GM23338 (cell line): ENCODE data around the gene ANKRD1. TPM values are rescaled to one million over a fixed set of nuclear protein-coding genes. Genes with fewer than 3 reads are reported as not detected.
"Not testable (repeated sequence)": the region's sequence is repeated elsewhere in the genome, so short reads cannot be mapped to it uniquely, and the experiment has no call there.

ENCODE experiments used
- ATAC-seq: fragments of 200-7000 bp; cut with Tn5 transposase; 3 replicates; pipeline ENCODE4 v1.9.1; 2020
- DNase-seq: peaks from one replicate; pipeline ENCODE4 v3.0.0-alpha.2; 2015; ENCODE audit warnings: low spot score
- H2AFZ ChIP-seq: fragments of 200-600 bp; sonication (generic); 2 replicates; pipeline ENCODE4 v1.8.0; 2016; ENCODE audit warnings: antibody characterized with exemption, mild to moderate bottlenecking, moderate library complexity
- H3F3A ChIP-seq: fragments of 200-600 bp; sonication (generic); replicated peaks from 2 replicates; pipeline ENCODE4 v1.8.0; 2017; ENCODE audit warnings: antibody characterized with exemption, mixed run types, low read depth
- H3K27ac ChIP-seq: fragments of 200-600 bp; sonication (generic); 2 replicates; pipeline ENCODE4 v1.6.1; 2016; ENCODE audit warnings: low read depth
- H3K27me3 ChIP-seq: fragments of 200-600 bp; sonication (generic); 2 replicates; pipeline ENCODE4 v1.8.0; 2016; ENCODE audit warnings: mild to moderate bottlenecking, mixed run types, moderate library complexity; ENCODE audit not compliant: insufficient read depth
- H3K36me3 ChIP-seq: fragments of 200-600 bp; sonication (generic); 2 replicates; pipeline ENCODE4 v1.8.0; 2016; ENCODE audit warnings: mild to moderate bottlenecking; ENCODE audit not compliant: insufficient read depth
- H3K4me1 ChIP-seq: fragments of 200-600 bp; sonication (generic); 2 replicates; pipeline ENCODE4 v1.8.0; 2016; ENCODE audit warnings: mild to moderate bottlenecking, moderate library complexity; ENCODE audit not compliant: insufficient read depth
- H3K4me2 ChIP-seq: fragments of 200-600 bp; sonication (generic); 2 replicates; pipeline ENCODE4 v1.7.1; 2017; ENCODE audit warnings: mixed run types
- H3K4me3 ChIP-seq: fragments of 200-600 bp; sonication (generic); 2 replicates; pipeline ENCODE4 v1.6.1; 2016; ENCODE audit warnings: mixed run types
- H3K79me2 ChIP-seq: fragments of 200-600 bp; sonication (generic); replicated peaks from 2 replicates; pipeline ENCODE4 v1.8.0; 2017; ENCODE audit warnings: mild to moderate bottlenecking; ENCODE audit not compliant: insufficient read depth
- H3K9me2 ChIP-seq: fragments of 200-600 bp; sonication (generic); 2 replicates; pipeline ENCODE4 v1.8.0; 2017; ENCODE audit not compliant: insufficient read depth
- H4K20me1 ChIP-seq: fragments of 200-600 bp; sonication (generic); replicated peaks from 2 replicates; pipeline ENCODE4 v1.8.0; 2017; ENCODE audit warnings: mild to moderate bottlenecking; ENCODE audit not compliant: insufficient read depth
- H3K27ac Mint-ChIP-seq: 2 replicates; pipeline ENCODE4 v1.8.0; 2020; ENCODE audit warnings: inconsistent platforms, mild to moderate bottlenecking, moderate library complexity, mixed read lengths
- H3K27me3 Mint-ChIP-seq: 3 replicates; pipeline ENCODE4 v1.8.0; 2022; ENCODE audit warnings: low read depth, mild to moderate bottlenecking, moderate library complexity, mixed read lengths, inconsistent platforms; ENCODE audit not compliant: insufficient read depth, poor library complexity
- H3K36me3 Mint-ChIP-seq: 3 replicates; pipeline ENCODE4 v1.8.0; 2021; ENCODE audit warnings: low read depth, mild to moderate bottlenecking, inconsistent platforms, moderate library complexity, mixed read lengths
- H3K4me1 Mint-ChIP-seq: 3 replicates; pipeline ENCODE4 v1.8.0; 2020; ENCODE audit warnings: mild to moderate bottlenecking, inconsistent platforms, mixed read lengths
- H3K4me3 Mint-ChIP-seq: 3 replicates; pipeline ENCODE4 v1.8.0; 2021; ENCODE audit warnings: moderate library complexity, mild to moderate bottlenecking, inconsistent platforms, mixed read lengths
- H3K9me3 Mint-ChIP-seq: 3 replicates; pipeline ENCODE4 v1.8.0; 2020; ENCODE audit warnings: moderate library complexity, mild to moderate bottlenecking, inconsistent platforms, mixed read lengths
- CREB1 ChIP-seq: fragments of 250-450 bp; sonication (Bioruptor Pico); IDR thresholded peaks from 2 replicates; pipeline ENCODE4 v1.5.0; 2020; ENCODE audit warnings: low read depth, mild to moderate bottlenecking, moderate library complexity
- JUNB ChIP-seq: IDR thresholded peaks from one replicate; pipeline ENCODE4 v1.6.1; 2016; ENCODE audit warnings: antibody characterized with exemption; ENCODE audit not compliant: unreplicated experiment
- POLR2AphosphoS5 ChIP-seq: IDR thresholded peaks from 2 replicates; pipeline ENCODE4 v1.6.1; 2016; ENCODE audit warnings: antibody characterized with exemption, low read depth
- ZNF114 ChIP-seq: fragments of 250-450 bp; sonication (Bioruptor Pico); IDR thresholded peaks from 2 replicates; pipeline ENCODE4 v1.5.0; 2020; ENCODE audit warnings: mild to moderate bottlenecking, moderate library complexity
- polyA plus RNA-seq: library from polyadenylated mRNA; unstranded; fragments of >200 nt; fragmentation: Nextera tagmentation; extraction: Ambion mirVana; gene quantifications from 2 replicates; pipeline ENCODE4 v1.2.1, GENCODE V29; 2016
- total RNA-seq: library from RNA; depleted of rRNA; stranded (reverse); fragments of >200 nt; shearing (Covaris generic); gene quantifications from 2 replicates; pipeline ENCODE4 v1.2.3, GENCODE V29; 2014
- TF ChIP-seq, protein P1 (sequence below), 2 experiments: fragments of 200-600 bp in 1 of 2; sonication (generic) in 1 of 2; conservative IDR thresholded peaks; 2 replicates each; pipeline versions ENCODE4 v1.5.1 to v1.6.1; 2016 to 2017; ENCODE audit warnings: antibody characterized with exemption in 2 of 2, low read depth in 2 of 2, mild to moderate bottlenecking in 2 of 2, moderate library complexity in 1 of 2
- TF ChIP-seq, protein P2 (sequence below): fragments of 250-450 bp; sonication (Bioruptor Pico); IDR thresholded peaks from 2 replicates; pipeline ENCODE4 v1.5.0; 2020; ENCODE audit warnings: mild to moderate bottlenecking, moderate library complexity
- TF ChIP-seq, protein P3 (sequence below): IDR thresholded peaks from one replicate; pipeline ENCODE4 v1.6.1; 2018; ENCODE audit warnings: antibody characterized with exemption; ENCODE audit not compliant: unreplicated experiment

The ANKRD1 gene
- total and polyA plus RNA-seq, 2 experiments from 2014 or later = 0.10 TPM; not detected in 1

DNA sequence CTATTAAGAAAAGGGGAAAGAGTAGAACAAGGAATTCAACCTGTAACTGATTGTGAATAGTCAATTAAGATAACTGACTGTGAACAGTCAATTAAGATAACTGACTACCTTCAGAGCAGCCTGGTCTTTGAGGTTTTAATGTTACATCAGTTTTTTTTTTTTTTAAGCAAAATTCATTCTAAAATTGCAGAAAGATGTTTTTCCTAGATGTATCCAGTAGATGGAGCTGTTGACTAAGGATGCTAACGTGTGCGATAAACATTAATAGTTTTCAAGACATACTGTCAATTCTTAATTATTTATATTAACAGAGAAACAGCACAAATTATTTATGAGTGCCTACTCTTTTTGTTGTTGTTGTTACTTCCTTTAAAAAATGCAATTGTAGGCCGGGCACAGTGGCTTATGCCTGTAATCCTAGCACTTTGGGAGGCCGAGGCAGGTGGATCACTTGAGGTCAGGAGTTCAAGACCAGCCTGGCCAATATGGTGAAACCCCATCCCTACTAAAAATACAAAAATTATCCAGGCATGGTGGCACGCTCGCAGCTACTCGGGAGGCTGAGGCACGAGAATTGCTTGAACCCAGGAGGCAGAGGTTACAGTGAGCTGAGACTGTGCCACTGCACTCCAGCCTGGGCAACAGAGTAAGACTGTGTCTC, 40.7 kb downstream of the ANKRD1 start:
- H3K36me3 ChIP-seq = peaks cover 24% of the 10 kb centered on the region
- ATAC-seq = not testable (repeated sequence)
- TF ChIP-seq, protein P1, sequence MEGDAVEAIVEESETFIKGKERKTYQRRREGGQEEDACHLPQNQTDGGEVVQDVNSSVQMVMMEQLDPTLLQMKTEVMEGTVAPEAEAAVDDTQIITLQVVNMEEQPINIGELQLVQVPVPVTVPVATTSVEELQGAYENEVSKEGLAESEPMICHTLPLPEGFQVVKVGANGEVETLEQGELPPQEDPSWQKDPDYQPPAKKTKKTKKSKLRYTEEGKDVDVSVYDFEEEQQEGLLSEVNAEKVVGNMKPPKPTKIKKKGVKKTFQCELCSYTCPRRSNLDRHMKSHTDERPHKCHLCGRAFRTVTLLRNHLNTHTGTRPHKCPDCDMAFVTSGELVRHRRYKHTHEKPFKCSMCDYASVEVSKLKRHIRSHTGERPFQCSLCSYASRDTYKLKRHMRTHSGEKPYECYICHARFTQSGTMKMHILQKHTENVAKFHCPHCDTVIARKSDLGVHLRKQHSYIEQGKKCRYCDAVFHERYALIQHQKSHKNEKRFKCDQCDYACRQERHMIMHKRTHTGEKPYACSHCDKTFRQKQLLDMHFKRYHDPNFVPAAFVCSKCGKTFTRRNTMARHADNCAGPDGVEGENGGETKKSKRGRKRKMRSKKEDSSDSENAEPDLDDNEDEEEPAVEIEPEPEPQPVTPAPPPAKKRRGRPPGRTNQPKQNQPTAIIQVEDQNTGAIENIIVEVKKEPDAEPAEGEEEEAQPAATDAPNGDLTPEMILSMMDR (conservative IDR thresholded peaks at IDR 0.05; ENCODE audit: low read depth in 2 of 2) = peak in 1 of 2 experiments; percentile 76; a peak in 3 of 4 replicates

DNA sequence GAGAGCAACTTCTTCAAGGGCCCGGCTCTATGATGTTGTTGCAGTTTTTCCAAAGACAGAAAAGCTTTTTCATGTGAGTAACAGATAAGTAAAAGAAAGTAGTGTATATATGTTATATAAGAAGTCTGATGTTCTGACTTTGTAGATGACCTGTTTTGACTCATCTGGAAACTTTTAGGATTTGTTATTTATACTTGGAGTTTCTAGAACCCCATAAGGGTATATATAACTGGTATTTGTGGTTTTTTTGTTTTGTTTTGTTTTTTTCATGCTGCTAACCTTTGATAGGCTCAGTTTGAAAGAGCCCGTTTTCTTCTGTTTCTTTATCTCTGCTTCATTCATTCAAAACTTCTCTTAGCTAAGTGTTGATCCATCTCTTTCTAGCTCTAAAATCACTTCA, 41.8 kb downstream of the ANKRD1 start:
- DNase-seq (no peak), ATAC-seq (no peak)
- H3K4me1 ChIP-seq = no peaks in the 10 kb centered on the region
- Mint-ChIP-seq H3K27me3 (no peaks in the 10 kb centered on the region), H3K4me1 (no peaks in the 10 kb centered on the region), H3K36me3 (peaks cover 54% of the 10 kb centered on the region), H3K9me3 (no peaks in the 10 kb centered on the region), H3K4me3 (no peak overlapping the region), H3K27ac (no peak overlapping the region)
- H2AFZ ChIP-seq = no peak overlapping the region
- no peaks in the 10 kb centered on the region for H3F3A ChIP-seq
- H3K4me2 ChIP-seq = no peak overlapping the region
- H3K9me2 ChIP-seq = no peaks in the 10 kb centered on the region
- peaks cover 18% of the 10 kb centered on the region for H3K36me3 ChIP-seq
- H3K27me3 ChIP-seq = no peaks in the 10 kb centered on the region
- no peak overlapping the region for H3K4me3 ChIP-seq
- peaks cover 13% of the 10 kb centered on the region for H3K79me2 ChIP-seq
- peaks cover 7% of the 10 kb centered on the region for H4K20me1 ChIP-seq
- no peak overlapping the region for H3K27ac ChIP-seq
- TF ChIP-seq, protein P2, sequence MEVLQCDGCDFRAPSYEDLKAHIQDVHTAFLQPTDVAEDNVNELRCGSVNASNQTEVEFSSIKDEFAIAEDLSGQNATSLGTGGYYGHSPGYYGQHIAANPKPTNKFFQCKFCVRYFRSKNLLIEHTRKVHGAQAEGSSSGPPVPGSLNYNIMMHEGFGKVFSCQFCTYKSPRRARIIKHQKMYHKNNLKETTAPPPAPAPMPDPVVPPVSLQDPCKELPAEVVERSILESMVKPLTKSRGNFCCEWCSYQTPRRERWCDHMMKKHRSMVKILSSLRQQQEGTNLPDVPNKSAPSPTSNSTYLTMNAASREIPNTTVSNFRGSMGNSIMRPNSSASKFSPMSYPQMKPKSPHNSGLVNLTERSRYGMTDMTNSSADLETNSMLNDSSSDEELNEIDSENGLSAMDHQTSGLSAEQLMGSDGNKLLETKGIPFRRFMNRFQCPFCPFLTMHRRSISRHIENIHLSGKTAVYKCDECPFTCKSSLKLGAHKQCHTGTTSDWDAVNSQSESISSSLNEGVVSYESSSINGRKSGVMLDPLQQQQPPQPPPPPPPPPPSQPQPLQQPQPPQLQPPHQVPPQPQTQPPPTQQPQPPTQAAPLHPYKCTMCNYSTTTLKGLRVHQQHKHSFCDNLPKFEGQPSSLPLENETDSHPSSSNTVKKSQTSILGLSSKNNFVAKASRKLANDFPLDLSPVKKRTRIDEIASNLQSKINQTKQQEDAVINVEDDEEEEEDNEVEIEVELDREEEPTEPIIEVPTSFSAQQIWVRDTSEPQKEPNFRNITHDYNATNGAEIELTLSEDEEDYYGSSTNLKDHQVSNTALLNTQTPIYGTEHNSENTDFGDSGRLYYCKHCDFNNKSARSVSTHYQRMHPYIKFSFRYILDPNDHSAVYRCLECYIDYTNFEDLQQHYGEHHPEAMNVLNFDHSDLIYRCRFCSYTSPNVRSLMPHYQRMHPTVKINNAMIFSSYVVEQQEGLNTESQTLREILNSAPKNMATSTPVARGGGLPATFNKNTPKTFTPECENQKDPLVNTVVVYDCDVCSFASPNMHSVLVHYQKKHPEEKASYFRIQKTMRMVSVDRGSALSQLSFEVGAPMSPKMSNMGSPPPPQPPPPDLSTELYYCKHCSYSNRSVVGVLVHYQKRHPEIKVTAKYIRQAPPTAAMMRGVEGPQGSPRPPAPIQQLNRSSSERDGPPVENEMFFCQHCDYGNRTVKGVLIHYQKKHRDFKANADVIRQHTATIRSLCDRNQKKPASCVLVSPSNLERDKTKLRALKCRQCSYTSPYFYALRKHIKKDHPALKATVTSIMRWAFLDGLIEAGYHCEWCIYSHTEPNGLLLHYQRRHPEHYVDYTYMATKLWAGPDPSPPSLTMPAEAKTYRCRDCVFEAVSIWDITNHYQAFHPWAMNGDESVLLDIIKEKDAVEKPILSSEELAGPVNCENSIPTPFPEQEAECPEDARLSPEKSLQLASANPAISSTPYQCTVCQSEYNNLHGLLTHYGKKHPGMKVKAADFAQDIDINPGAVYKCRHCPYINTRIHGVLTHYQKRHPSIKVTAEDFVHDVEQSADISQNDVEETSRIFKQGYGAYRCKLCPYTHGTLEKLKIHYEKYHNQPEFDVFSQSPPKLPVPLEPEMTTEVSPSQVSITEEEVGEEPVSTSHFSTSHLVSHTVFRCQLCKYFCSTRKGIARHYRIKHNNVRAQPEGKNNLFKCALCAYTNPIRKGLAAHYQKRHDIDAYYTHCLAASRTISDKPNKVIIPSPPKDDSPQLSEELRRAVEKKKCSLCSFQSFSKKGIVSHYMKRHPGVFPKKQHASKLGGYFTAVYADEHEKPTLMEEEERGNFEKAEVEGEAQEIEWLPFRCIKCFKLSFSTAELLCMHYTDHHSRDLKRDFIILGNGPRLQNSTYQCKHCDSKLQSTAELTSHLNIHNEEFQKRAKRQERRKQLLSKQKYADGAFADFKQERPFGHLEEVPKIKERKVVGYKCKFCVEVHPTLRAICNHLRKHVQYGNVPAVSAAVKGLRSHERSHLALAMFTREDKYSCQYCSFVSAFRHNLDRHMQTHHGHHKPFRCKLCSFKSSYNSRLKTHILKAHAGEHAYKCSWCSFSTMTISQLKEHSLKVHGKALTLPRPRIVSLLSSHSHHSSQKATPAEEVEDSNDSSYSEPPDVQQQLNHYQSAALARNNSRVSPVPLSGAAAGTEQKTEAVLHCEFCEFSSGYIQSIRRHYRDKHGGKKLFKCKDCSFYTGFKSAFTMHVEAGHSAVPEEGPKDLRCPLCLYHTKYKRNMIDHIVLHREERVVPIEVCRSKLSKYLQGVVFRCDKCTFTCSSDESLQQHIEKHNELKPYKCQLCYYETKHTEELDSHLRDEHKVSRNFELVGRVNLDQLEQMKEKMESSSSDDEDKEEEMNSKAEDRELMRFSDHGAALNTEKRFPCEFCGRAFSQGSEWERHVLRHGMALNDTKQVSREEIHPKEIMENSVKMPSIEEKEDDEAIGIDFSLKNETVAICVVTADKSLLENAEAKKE (CRISPR knock-in tag) = no peak
- TF ChIP-seq, protein P1 (conservative IDR thresholded peaks at IDR 0.05; ENCODE audit: low read depth in 2 of 2) = no peak
- TF ChIP-seq ZNF114 (CRISPR knock-in tag) (no peak), POLR2AphosphoS5 (no peak), JUNB (no peak), CREB1 (no peak)
- TF ChIP-seq, protein P3, sequence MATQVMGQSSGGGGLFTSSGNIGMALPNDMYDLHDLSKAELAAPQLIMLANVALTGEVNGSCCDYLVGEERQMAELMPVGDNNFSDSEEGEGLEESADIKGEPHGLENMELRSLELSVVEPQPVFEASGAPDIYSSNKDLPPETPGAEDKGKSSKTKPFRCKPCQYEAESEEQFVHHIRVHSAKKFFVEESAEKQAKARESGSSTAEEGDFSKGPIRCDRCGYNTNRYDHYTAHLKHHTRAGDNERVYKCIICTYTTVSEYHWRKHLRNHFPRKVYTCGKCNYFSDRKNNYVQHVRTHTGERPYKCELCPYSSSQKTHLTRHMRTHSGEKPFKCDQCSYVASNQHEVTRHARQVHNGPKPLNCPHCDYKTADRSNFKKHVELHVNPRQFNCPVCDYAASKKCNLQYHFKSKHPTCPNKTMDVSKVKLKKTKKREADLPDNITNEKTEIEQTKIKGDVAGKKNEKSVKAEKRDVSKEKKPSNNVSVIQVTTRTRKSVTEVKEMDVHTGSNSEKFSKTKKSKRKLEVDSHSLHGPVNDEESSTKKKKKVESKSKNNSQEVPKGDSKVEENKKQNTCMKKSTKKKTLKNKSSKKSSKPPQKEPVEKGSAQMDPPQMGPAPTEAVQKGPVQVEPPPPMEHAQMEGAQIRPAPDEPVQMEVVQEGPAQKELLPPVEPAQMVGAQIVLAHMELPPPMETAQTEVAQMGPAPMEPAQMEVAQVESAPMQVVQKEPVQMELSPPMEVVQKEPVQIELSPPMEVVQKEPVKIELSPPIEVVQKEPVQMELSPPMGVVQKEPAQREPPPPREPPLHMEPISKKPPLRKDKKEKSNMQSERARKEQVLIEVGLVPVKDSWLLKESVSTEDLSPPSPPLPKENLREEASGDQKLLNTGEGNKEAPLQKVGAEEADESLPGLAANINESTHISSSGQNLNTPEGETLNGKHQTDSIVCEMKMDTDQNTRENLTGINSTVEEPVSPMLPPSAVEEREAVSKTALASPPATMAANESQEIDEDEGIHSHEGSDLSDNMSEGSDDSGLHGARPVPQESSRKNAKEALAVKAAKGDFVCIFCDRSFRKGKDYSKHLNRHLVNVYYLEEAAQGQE = no peak

More for the DNA sequence above, 40.7 kb downstream of the ANKRD1 start:
- H3K4me1 ChIP-seq, H3K79me2 ChIP-seq, H3K27ac ChIP-seq, H3K4me2 ChIP-seq, H4K20me1 ChIP-seq, H3K4me3 Mint-ChIP-seq, H3K9me2 ChIP-seq, H3F3A ChIP-seq, H3K4me3 ChIP-seq, H2AFZ ChIP-seq, H3K27ac Mint-ChIP-seq, H3K9me3 Mint-ChIP-seq, H3K27me3 ChIP-seq, H3K27me3 Mint-ChIP-seq, H3K4me1 Mint-ChIP-seq: not testable (repeated sequence)
- peak; percentile 45 for DNase-seq
- H3K36me3 Mint-ChIP-seq = peaks cover 57% of the 10 kb centered on the region
